GM21717 (cell line): ENCODE results near the gene DLEC1.

Source experiments
- ATAC-seq: cut with Tn5 transposase; IDR thresholded peaks from one replicate; pipeline ENCODE4 v1.9.1; 2021; ENCODE audit warnings: mild to moderate bottlenecking, moderate library complexity; ENCODE audit not compliant: unreplicated experiment

Gene DLEC1, protein sequence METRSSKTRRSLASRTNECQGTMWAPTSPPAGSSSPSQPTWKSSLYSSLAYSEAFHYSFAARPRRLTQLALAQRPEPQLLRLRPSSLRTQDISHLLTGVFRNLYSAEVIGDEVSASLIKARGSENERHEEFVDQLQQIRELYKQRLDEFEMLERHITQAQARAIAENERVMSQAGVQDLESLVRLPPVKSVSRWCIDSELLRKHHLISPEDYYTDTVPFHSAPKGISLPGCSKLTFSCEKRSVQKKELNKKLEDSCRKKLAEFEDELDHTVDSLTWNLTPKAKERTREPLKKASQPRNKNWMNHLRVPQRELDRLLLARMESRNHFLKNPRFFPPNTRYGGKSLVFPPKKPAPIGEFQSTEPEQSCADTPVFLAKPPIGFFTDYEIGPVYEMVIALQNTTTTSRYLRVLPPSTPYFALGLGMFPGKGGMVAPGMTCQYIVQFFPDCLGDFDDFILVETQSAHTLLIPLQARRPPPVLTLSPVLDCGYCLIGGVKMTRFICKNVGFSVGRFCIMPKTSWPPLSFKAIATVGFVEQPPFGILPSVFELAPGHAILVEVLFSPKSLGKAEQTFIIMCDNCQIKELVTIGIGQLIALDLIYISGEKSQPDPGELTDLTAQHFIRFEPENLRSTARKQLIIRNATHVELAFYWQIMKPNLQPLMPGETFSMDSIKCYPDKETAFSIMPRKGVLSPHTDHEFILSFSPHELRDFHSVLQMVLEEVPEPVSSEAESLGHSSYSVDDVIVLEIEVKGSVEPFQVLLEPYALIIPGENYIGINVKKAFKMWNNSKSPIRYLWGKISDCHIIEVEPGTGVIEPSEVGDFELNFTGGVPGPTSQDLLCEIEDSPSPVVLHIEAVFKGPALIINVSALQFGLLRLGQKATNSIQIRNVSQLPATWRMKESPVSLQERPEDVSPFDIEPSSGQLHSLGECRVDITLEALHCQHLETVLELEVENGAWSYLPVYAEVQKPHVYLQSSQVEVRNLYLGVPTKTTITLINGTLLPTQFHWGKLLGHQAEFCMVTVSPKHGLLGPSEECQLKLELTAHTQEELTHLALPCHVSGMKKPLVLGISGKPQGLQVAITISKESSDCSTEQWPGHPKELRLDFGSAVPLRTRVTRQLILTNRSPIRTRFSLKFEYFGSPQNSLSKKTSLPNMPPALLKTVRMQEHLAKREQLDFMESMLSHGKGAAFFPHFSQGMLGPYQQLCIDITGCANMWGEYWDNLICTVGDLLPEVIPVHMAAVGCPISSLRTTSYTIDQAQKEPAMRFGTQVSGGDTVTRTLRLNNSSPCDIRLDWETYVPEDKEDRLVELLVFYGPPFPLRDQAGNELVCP (N-terminal part only)

DNA sequence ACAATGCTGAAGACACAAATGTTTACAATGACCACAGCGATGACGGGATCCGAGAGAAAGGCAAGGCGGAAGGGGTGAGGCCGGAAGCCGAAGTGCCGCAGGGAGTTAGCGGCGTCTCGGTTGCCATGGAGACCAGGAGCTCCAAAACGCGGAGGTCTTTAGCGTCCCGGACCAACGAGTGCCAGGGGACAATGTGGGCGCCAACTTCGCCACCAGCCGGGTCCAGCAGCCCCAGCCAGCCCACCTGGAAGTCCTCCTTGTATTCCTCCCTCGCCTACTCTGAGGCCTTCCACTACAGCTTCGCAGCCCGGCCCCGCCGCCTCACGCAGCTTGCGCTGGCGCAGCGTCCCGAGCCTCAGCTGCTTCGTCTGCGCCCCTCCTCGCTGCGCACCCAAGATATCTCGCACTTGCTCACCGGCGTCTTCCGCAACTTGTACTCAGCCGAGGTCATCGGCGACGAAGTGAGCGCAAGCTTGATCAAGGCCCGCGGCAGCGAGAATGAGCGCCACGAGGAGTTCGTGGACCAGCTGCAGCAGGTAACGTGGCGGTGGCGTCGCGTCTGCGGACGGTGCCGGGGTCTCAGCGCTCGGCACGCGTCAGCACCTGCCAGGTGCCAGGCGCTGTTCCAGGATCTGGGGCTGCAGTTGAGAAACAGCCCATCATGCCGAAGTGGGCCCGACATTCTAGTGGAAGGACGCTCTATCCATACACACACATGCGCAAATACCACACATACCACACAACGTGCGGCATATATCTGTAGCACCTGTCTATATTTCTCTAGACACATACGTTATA is at the start of gene DLEC1:
Gene DLEC1, plus strand, starts transcription at position 108 of the 798 bp plus-strand sequence. Its CDS starts 18 bp downstream, at position 126.
- ATAC-seq: peak; percentile 95

- no peak for ATAC-seq
Observed at GRCh38 chr3:37989821-37990480, 49.1 kb upstream of the DLEC1 start.

DNA sequence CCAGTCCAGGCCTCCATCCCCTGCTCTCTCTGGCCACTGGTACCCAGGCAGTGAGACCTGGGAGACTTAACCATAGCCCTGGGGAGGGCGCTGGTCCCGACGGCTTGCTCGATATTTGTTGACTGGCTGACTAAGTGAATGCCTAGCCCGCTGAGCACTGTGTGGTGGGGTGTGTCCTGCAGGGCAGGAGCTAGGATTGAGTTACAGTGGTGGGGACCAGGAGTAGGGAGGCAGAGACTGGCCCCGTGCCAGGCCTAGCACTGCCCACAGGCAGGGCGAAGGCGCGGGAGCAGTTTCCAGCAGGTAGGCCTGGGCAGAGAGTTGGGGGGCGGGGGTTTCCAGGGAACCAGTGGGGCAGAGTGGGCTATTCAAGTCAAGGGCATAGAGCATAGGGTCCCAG is 48.5 kb upstream of the DLEC1 start, which contains the start of gene VILL:
Gene VILL, plus strand, starts transcription at position 260 of the 400 bp plus-strand sequence. CDS start 2,887 bp downstream, outside the sequence.
- ATAC-seq: no peak

GRCh38 chr3:37991109-37991508 is 47.9 kb upstream of the DLEC1 start:
- ATAC-seq: no peak

GRCh38 chr3:37991823-37992222 is 47.2 kb upstream of the DLEC1 start:
- ATAC-seq: no peak

DNA sequence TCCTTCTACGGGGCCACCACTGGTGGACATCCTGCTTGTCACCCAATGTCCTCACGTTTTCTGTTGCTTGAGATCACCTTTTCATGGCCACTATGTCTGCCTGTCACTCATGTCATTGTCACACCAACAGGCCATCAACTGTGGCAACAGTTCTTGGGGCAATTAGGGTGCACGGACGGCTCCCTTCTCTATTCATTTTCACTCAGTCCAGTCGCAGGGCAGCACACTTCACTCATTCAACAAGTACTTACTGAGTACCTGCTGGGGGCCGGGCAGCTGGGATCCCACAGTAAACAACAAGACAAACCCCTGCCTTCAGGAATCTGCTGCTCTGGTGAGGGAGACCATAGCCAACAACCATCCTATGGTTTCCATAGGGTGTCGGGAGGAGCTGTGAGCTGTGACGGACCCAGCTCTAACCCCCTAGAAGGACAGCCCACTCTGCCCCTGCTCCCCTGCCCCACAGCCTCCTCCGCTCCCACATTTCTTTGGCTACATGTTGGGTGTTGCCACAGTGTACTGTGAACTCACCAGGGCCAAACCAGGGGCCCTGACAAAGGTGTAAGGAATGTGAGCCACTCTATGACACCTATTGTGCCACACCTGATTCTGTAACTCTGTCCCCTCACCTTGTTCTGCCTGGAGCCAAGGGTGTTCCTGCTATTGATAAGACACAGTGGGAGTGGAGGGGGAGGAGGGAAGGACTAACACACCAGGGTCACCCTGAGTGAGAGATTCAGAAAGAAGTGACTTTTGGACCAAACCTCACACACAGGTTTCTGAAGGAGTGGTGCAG is 46.5 kb upstream of the DLEC1 start:
- ATAC-seq: no peak

GRCh38 chr3:37993067-37993455 is 45.9 kb upstream of the DLEC1 start:
- no peak for ATAC-seq

DNA sequence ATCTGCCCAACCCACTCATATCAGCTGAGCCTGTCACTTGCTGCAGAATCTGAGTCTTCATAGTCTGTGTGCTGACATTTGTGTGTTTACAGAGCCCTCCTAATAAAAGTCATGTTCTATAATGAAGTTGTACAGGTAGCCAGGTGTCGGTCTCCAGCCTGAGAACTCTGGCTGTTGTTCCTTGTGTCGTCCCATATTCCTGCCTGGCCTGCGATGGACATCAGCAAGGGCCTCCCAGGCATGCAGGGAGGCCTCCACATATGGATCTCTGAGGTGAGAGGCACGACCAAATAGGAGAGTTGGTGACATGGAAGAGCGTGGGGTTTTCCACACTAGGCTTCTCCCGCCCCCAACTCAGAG is 45.6 kb upstream of the DLEC1 start:
- ATAC-seq: no peak

GRCh38 chr3:37993820-37994638 is 45.0 kb upstream of the DLEC1 start:
- peak; percentile 68 for ATAC-seq

GRCh38 chr3:37994639-37994972 is 44.4 kb upstream of the DLEC1 start:
- no peak for ATAC-seq

DNA sequence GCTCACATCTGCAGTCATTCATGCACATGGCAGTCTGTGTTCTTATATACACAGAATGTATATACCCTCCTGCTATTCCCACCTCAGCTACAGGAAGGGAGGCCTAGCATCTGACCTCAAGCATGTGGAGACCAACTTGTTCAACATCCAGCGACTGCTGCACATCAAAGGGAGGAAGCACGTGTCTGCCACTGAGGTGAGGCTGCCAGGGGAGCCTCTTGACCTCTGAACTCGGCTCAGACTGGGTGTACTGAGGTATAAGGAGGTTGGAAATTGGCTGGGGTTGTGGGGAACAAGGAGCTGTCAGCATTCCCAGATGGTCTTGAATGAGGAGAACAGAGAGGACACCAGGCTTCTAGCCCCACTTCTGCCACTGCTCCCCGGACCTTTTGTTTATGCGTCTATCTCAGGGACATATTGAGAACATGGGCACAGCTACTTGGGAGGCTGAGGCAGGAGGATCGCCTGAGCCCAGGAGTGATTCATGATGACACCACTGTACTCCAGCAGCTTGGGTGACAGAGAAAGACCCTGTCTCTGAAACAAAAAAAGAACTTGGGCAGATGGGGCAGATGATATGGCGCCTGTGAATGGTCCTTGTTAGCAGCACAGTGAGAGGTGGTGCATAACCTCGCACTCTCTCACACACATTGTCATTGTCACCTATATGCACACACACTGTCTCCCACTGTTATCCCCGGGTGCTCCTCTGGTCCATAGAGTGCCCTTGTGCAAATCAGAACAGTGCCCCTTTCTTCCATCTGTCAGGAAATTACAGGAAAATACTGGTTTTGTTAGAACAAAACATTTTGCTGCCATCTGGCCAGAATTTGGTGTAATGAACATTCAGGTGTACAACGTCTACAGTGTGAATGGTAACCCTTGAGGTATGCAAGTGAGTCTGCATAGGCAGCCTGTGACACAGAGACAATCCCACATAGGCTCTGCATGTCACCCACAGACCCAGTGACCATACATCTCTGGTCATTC is 43.1 kb upstream of the DLEC1 start:
- no peak for ATAC-seq

DNA sequence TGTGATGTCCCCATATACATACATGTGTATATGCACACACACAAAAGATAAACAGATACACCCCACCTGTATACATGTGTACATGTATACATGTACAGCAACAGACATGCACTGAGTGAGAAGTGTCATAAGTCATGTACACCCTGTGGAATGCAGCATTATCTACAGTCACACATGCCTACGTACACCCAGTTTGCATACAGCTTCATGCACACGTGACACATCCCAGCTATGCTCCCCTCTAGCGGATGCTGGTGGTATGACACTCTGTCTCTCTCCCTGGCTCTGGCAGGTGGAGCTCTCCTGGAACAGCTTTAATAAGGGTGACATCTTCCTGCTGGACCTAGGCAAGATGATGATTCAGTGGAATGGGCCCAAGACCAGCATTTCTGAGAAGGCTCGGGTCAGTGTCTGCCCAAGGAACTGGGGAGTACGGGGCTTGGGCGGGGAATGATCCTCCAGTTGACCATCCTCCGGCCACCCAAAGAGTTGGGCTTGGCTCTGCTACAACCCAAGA is 42.2 kb upstream of the DLEC1 start:
- ATAC-seq: peak; percentile 48

GRCh38 chr3:37997342-37997741 is 41.7 kb upstream of the DLEC1 start:
- ATAC-seq: no peak

DNA sequence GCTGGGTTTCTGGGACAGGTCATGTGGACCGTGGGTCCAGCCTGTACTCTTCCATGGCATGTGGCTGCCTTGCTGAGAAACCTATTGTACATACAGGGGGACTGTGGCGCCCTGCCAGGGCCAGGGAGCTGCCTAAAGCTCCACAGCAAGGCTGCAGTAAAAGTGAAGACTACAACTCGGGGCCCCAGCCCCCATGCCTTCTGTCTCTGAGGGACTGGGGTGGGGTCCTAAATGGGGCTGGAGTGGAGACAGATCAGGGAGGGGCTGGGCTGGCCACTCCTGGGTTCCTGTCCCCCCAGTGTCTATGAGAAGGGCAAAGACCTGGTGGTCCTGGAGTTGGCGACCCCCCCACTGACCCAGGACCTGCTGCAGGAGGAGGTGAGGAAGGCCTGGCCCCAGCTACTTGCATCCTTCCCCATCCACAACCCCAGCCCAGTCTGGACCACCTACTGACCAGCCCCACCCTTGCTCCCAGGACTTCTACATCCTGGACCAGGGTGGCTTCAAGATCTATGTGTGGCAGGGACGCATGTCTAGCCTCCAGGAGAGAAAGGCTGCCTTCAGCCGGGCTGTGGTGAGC is 41.1 kb upstream of the DLEC1 start:
- ATAC-seq: no peak

DNA sequence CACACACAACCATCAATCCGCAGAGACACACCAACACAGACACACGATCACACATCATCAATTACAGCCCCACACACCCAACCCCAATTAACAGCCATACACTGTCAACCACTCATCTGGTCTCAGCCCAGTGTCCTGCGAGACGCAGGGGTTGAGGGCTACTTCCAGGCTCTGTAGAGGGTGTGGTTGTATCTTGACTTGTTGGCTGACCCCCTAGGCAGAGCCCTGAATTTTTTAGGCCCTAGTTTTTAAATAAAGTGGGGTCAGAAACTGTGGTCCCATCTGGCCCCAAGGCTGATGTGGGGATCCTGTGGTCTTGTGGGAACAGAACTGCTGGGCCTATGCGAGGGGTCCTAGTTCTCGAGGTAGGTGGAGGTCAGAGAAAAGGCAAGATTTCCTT is 39.2 kb upstream of the DLEC1 start:
- no peak for ATAC-seq

DNA sequence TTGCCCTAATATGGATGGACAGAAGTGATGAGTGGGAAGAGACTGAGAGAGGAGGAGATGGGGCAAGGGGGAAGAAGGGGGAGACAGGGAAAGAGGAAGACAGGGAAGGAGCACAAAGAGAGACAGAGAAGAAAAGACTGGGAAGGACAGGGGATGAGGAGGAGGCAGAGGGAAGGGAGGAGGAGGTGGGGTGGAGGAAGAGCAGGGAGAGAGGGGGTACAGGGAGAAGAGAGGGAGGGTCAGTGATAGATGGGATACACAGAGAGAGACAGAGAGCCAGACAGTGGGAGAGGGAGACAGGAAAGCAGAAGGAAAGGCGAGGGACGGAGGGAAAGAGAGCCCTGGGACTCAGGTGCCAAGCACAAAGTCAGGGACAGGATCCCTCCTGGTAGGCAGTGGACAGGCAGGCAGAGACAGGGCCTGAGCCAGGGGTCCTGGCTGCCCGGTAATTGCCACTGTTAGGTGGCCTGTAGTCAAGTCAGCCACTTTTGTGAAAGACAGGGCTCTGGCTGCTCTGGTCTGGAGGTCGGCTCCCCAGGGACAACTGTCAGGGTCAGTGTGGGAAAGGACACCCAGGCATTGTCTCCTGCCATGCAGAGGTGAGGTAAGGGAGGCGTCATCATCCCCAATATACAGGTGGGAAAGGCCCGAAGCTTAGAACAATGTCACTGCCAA is 38.6 kb upstream of the DLEC1 start:
- no peak for ATAC-seq
